NB4 (cell line): ENCODE measurements around the gene CORIN.

ENCODE experiments used
- MYC ChIP-seq: IDR thresholded peaks from 2 replicates; pipeline ENCODE4 v1.6.1; 2011; ENCODE audit warnings: low read depth, low read length
- POLR2A ChIP-seq: IDR thresholded peaks from 2 replicates; pipeline ENCODE4 v1.6.1; 2011; ENCODE audit warnings: mild to moderate bottlenecking; ENCODE audit not compliant: insufficient read length; ENCODE audit errors: extremely low read depth
- TF ChIP-seq, protein P1 (sequence below): IDR thresholded peaks from one replicate; pipeline ENCODE4 v1.5.1; 2012; ENCODE audit warnings: low read depth, low read length
- TF ChIP-seq, protein P2 (sequence below): IDR thresholded peaks from 2 replicates; pipeline ENCODE4 v1.6.1; 2011; ENCODE audit warnings: low read depth, low read length

DNA sequence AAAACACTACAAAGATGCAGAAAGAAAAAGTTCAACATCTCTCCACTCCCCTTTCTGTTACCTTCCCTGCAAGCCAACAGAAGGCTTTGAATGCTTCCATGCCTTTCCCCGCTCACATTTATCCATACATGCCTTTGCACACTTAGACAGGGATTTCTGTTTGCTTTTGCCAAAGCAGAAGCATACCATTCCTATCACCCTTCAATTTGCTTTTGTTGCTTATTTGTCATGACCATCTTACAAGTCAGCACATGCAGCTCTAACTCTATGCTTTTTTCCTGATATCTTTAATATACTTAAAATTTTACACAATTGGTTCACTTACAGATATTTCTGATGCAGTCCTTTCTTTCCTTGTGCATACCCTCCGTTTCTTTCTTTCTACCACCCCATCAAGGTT is 169.6 kb downstream of the CORIN start:
- no peak for TF ChIP-seq POLR2A
- TF ChIP-seq, protein P1, sequence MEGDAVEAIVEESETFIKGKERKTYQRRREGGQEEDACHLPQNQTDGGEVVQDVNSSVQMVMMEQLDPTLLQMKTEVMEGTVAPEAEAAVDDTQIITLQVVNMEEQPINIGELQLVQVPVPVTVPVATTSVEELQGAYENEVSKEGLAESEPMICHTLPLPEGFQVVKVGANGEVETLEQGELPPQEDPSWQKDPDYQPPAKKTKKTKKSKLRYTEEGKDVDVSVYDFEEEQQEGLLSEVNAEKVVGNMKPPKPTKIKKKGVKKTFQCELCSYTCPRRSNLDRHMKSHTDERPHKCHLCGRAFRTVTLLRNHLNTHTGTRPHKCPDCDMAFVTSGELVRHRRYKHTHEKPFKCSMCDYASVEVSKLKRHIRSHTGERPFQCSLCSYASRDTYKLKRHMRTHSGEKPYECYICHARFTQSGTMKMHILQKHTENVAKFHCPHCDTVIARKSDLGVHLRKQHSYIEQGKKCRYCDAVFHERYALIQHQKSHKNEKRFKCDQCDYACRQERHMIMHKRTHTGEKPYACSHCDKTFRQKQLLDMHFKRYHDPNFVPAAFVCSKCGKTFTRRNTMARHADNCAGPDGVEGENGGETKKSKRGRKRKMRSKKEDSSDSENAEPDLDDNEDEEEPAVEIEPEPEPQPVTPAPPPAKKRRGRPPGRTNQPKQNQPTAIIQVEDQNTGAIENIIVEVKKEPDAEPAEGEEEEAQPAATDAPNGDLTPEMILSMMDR, result no peak
- TF ChIP-seq, protein P2, sequence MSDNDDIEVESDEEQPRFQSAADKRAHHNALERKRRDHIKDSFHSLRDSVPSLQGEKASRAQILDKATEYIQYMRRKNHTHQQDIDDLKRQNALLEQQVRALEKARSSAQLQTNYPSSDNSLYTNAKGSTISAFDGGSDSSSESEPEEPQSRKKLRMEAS, result no peak
- no peak for TF ChIP-seq MYC
